Airway epithelial cell (primary cell): ENCODE measurements around the gene YIPF6. TPM values are rescaled to one million over a fixed set of nuclear protein-coding genes. Genes with fewer than 3 reads are reported as not detected.

ENCODE experiments used
- total RNA-seq: library from RNA; depleted of rRNA; stranded (reverse); fragments of >200 nt; gene quantifications from 2 replicates; pipeline ENCODE4 v1.2.3, GENCODE V29; 2015

Gene YIPF6, protein sequence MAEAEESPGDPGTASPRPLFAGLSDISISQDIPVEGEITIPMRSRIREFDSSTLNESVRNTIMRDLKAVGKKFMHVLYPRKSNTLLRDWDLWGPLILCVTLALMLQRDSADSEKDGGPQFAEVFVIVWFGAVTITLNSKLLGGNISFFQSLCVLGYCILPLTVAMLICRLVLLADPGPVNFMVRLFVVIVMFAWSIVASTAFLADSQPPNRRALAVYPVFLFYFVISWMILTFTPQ
- total RNA-seq: 18.8 and 19.5 TPM in 2 replicates

GRCh38 chrX:68498508-68499379, at the start of gene YIPF6:
Gene YIPF6, plus strand, starts transcription at chrX:68499051. Its CDS starts 16 bp downstream, at chrX:68499067.

Other genes starting within 250 kb of the YIPF6 start
- 1.3 and 2.0 TPM in 2 replicates for gene OPHN1, start 65.6 kb upstream of the YIPF6 start, total RNA-seq
- 0.07 TPM in 1 of 2 replicates, not detected in the other for gene STARD8, start 148.6 kb downstream of the YIPF6 start, total RNA-seq